DOHH2 (cell line): ENCODE data around the gene CD247.

Experiments
- EZH2phosphoT487 ChIP-seq: fragments of 200-600 bp; sonication (generic); IDR thresholded peaks from 2 replicates; pipeline ENCODE4 v1.6.1; 2017; ENCODE audit warnings: borderline replicate concordance, mild to moderate bottlenecking, antibody characterized with exemption, low read length, moderate library complexity, mixed read lengths
- TF ChIP-seq, protein P1 (sequence below): fragments of 200-600 bp; sonication (generic); IDR thresholded peaks from one replicate; pipeline ENCODE4 v1.5.1; 2014; ENCODE audit warnings: antibody characterized with exemption, mild to moderate bottlenecking, low read depth, low read length; ENCODE audit not compliant: poor library complexity, severe bottlenecking

DNA sequence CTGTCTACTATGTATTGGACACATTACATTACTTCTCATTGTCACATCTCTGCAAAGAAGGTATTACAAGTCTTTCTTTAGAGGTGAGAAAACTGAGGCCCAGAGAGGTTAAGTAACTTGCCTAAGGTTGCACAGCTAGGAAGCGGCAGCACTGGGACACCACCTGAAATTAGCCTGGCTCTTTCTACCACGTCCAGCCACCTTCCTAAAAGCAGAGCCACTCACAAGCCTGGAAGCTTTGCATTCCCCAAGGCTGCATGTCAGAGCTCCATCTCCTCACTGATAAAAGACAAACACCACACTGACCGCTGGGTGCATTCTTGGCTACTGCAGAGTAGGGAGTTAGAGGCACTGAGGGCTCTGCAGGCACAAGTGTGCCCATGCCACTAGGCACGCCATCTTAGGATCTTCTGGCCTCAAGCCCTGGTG, 2.4 kb downstream of the CD247 start:
- TF ChIP-seq, protein P1, sequence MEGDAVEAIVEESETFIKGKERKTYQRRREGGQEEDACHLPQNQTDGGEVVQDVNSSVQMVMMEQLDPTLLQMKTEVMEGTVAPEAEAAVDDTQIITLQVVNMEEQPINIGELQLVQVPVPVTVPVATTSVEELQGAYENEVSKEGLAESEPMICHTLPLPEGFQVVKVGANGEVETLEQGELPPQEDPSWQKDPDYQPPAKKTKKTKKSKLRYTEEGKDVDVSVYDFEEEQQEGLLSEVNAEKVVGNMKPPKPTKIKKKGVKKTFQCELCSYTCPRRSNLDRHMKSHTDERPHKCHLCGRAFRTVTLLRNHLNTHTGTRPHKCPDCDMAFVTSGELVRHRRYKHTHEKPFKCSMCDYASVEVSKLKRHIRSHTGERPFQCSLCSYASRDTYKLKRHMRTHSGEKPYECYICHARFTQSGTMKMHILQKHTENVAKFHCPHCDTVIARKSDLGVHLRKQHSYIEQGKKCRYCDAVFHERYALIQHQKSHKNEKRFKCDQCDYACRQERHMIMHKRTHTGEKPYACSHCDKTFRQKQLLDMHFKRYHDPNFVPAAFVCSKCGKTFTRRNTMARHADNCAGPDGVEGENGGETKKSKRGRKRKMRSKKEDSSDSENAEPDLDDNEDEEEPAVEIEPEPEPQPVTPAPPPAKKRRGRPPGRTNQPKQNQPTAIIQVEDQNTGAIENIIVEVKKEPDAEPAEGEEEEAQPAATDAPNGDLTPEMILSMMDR = no peak
- no peak for TF ChIP-seq EZH2phosphoT487
